Neutrophil (primary cell): ENCODE data around the gene DNM2.

ENCODE experiments used
- H3K27ac ChIP-seq: fragments of 200-600 bp; sonication (generic); 2 replicates; pipeline ENCODE4 v1.5.1; 2016; ENCODE audit warnings: mild to moderate bottlenecking, moderate library complexity
- H3K27me3 ChIP-seq: fragments of 200-600 bp; sonication (generic); 2 replicates; pipeline ENCODE4 v1.6.0; 2016; ENCODE audit warnings: mild to moderate bottlenecking
- H3K36me3 ChIP-seq: fragments of 200-600 bp; sonication (generic); 2 replicates; pipeline ENCODE4 v1.5.1; 2017
- H3K4me1 ChIP-seq, 2 experiments: fragments of 200-600 bp in 1 of 2; sonication (generic) in 1 of 2; 1 replicate in 1 of 2; 2 replicates in 1 of 2; pipeline versions ENCODE4 v1.5.1 to v1.6.1; 2013 to 2016; ENCODE audit warnings: low read depth in 1 of 2, low read length in 1 of 2, mild to moderate bottlenecking in 1 of 2, moderate library complexity in 1 of 2; ENCODE audit not compliant: control insufficient read depth in 1 of 2, insufficient read depth in 1 of 2
- H3K4me3 ChIP-seq, 2 experiments: fragments of 200-600 bp in 1 of 2; sonication (generic) in 1 of 2; 1 replicate in 1 of 2; 2 replicates in 1 of 2; pipeline ENCODE4 v1.5.1; 2013 to 2016; ENCODE audit warnings: low read depth in 1 of 2, low read length in 1 of 2, mild to moderate bottlenecking in 1 of 2, moderate library complexity in 1 of 2
- H3K9me3 ChIP-seq: fragments of 200-600 bp; sonication (generic); 2 replicates; pipeline ENCODE4 v1.5.1; 2016
- TF ChIP-seq, protein P1 (sequence below): fragments of 200-600 bp; sonication (generic); IDR thresholded peaks from 2 replicates; pipeline ENCODE4 v1.5.1; 2016; ENCODE audit warnings: antibody characterized with exemption

DNM2 gene

DNA sequence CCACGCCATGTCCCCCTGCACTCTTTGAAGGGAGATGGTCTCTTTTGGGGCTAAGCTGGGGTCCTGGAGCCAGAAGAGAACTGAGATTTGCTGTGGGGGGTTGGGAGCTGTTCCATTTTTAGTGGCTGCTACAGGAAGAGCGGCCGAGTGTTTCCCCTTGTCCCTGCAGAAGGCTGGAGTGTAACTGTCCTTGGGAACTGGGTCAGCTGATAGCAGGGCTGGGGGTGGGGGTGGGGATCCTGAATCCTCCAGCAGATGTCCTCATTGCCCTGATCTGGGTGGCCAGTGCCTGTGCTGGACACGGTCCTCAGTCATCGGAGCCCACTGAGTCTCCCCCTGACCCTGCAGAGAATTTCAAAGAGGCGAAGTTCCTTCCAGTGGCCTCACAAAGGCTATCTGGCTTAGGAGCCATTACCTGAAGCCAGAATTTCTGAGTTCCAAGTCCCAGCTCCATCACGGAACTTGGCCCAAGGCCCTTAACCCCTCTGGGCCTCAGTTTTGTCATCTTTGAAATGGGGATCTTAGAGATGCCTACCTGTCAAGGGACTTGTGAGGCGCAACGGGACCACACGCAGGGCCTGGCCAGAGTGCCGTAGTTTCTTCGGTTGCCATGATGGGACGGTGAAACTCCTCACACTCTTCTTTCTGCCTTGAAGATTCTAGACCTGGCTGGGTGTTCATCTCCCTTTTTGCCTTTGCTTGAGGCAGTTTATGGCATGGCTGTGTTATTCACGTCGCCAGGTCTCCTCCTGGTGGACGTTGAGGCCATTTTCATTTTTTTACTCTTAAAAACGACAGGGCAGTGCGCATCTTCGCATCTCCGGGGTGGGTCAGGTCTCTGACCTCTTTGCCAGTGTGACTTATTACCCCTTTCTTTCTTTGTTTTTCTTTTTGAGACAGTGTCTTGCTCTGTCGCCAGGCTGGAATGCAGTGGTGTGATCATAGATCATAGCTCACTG, 51.9 kb downstream of the DNM2 start:
- Histone ChIP-seq H3K27ac (peak overlapping the region; percentile 64), H3K9me3 (no peaks in the 10 kb centered on the region), H3K27me3 (no peaks in the 10 kb centered on the region), H3K4me3 (no peak overlapping the region), H3K4me1 (peaks cover 9 to 29% of the 10 kb centered on the region in 2 experiments), H3K36me3 (peaks cover 40% of the 10 kb centered on the region)
- TF ChIP-seq, protein P1, sequence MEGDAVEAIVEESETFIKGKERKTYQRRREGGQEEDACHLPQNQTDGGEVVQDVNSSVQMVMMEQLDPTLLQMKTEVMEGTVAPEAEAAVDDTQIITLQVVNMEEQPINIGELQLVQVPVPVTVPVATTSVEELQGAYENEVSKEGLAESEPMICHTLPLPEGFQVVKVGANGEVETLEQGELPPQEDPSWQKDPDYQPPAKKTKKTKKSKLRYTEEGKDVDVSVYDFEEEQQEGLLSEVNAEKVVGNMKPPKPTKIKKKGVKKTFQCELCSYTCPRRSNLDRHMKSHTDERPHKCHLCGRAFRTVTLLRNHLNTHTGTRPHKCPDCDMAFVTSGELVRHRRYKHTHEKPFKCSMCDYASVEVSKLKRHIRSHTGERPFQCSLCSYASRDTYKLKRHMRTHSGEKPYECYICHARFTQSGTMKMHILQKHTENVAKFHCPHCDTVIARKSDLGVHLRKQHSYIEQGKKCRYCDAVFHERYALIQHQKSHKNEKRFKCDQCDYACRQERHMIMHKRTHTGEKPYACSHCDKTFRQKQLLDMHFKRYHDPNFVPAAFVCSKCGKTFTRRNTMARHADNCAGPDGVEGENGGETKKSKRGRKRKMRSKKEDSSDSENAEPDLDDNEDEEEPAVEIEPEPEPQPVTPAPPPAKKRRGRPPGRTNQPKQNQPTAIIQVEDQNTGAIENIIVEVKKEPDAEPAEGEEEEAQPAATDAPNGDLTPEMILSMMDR: no peak

DNA sequence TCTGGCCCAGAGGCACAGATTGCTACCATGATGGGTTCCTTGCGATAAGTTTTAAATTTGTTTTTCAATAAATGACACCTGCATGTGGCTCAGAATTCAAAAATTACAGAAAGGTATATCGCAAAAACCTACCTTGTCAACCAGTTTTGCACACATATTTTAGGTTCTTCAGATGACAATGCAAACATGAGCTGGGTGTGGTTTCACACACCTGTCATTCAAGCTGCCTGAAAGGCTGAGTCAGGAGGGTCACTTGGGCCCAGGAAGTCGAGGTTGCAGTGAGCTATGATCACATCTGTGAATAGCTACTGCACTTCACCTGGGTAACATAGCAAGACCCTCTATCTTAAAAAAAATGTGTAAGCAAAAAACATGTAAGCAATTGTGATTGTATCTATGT, 56.1 kb downstream of the DNM2 start:
- TF ChIP-seq, protein P1: no peak
- Histone ChIP-seq H3K27ac (peak overlapping the region; percentile 49), H3K27me3 (no peaks in the 10 kb centered on the region), H3K4me3 (no peak overlapping the region), H3K4me1 (peaks cover 26 to 33% of the 10 kb centered on the region in 2 experiments), H3K36me3 (peaks cover 50% of the 10 kb centered on the region), H3K9me3 (no peaks in the 10 kb centered on the region)

DNA sequence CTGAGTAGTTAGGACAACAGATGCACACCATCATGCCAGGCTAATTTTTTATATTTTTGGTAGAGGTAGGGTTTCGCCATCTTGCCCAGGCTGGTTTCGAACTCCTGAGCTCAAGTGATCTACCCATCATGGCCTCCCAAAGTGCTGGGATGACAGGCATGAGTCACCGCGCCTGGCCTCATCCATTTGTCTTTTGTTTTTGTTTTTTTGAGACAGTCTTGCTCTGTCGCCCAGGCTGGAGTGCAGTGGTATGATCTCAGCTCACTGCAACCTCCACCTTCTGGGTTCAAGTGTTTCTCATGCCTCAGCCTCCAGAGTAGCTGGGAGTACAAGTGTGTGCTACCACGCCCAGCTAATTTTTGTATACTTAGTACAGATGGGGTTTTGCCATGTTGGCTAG, 57.0 kb downstream of the DNM2 start:
- H3K27me3 ChIP-seq: no peaks in the 10 kb centered on the region
- TF ChIP-seq, protein P1: no peak
- peaks cover 49% of the 10 kb centered on the region for H3K36me3 ChIP-seq
- H3K27ac ChIP-seq: peak overlapping the region; percentile 10
- no peaks in the 10 kb centered on the region for H3K9me3 ChIP-seq
- peaks cover 30 to 35% of the 10 kb centered on the region in 2 experiments for H3K4me1 ChIP-seq
- H3K4me3 ChIP-seq: no peak overlapping the region

DNA sequence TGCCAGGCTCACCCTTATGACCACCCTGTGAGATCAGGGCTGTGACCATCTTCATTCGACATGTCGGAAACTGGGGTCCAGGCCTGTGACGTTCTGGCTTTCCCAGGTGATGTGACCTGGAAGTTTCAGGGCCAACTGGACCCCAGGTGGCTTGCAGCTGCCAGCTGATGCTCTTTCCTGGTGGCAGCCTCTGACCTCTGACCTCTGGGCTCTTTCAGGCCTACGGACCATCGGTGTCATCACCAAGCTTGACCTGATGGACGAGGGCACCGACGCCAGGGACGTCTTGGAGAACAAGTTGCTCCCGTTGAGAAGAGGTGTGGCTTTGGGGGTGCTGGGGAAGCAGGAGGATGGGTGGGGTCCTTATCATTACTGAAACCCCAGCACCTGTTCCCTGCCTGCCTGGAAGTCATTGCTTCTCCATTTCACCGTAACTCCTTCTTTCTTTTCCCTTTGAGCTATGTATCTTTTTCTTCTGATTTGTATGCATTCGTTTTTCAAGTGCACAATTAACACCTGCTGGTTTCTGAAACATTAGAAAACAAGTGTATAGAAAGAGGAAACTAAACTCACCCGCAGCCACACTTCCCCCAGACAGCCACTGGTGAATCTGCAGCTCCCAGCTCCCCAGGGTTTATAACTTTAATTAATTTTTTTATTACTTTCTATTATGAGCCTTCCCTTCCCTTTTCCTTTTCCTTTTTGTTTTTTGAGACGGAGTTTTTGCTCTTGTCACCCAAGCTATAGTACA, 59.2 kb downstream of the DNM2 start:
- peaks cover 51 to 56% of the 10 kb centered on the region in 2 experiments for H3K4me1 ChIP-seq
- peaks cover 60% of the 10 kb centered on the region for H3K36me3 ChIP-seq
- TF ChIP-seq, protein P1: no peak
- peak overlapping the region; percentile 84 for H3K27ac ChIP-seq
- no peaks in the 10 kb centered on the region for H3K9me3 ChIP-seq
- H3K27me3 ChIP-seq: no peaks in the 10 kb centered on the region
- peak overlapping the region in 1 of 2 experiments; percentile 1 for H3K4me3 ChIP-seq

DNA sequence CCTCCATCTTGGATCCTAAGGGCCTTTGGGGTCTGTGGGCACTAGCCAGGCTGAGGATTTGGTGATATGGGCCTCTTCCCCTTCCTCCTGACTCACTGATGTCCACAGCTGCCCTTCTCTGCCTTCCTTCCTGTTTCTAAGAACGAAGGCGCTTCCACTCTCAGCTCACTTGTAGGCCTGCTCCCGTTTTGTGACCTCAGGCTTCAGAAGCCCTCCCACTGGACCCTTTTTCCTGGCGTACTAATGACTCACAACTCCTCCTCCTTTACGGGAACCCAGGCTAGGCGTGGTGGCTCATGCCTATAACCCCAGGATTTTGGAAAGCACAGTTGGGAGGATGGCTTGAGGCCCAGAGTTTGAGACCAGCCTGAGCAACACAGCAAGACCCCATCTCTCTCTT, 62.5 kb downstream of the DNM2 start:
- Histone ChIP-seq H3K27ac (peak overlapping the region; percentile 94), H3K27me3 (no peaks in the 10 kb centered on the region), H3K4me1 (peaks cover 72 to 86% of the 10 kb centered on the region in 2 experiments), H3K36me3 (peaks cover 49% of the 10 kb centered on the region), H3K4me3 (peak overlapping the region; percentile 10 to 32), H3K9me3 (no peaks in the 10 kb centered on the region)
- TF ChIP-seq, protein P1: no peak
